ENCODE data around the gene CCL2.

GRCh38 chr17:34254146-34254545 lies 939 bp upstream of the CCL2 start:
- TF ChIP-seq, protein P1, sequence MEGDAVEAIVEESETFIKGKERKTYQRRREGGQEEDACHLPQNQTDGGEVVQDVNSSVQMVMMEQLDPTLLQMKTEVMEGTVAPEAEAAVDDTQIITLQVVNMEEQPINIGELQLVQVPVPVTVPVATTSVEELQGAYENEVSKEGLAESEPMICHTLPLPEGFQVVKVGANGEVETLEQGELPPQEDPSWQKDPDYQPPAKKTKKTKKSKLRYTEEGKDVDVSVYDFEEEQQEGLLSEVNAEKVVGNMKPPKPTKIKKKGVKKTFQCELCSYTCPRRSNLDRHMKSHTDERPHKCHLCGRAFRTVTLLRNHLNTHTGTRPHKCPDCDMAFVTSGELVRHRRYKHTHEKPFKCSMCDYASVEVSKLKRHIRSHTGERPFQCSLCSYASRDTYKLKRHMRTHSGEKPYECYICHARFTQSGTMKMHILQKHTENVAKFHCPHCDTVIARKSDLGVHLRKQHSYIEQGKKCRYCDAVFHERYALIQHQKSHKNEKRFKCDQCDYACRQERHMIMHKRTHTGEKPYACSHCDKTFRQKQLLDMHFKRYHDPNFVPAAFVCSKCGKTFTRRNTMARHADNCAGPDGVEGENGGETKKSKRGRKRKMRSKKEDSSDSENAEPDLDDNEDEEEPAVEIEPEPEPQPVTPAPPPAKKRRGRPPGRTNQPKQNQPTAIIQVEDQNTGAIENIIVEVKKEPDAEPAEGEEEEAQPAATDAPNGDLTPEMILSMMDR (conservative IDR thresholded peaks at IDR 0.05) = no peak
- no peak for TF ChIP-seq ZFX (IDR thresholded peaks at IDR 0.05)
